GM12878 (cell line): Measurements from ENCODE around the gene DPP9. TPM values are rescaled to one million over a fixed set of nuclear protein-coding genes. Genes with fewer than 3 reads are reported as not detected.
A peak's percentile ranks its signal among the peaks of the same experiment; 100 is the strongest.

Experiments
- ASH2L ChIP-seq: fragments of 300-600, 200-600 bp; sonication (generic); IDR thresholded peaks from 2 replicates; pipeline ENCODE4 v1.6.1; 2017; ENCODE audit warnings: low read depth, mild to moderate bottlenecking, borderline replicate concordance
- CBX5 ChIP-seq: sonication (generic); IDR thresholded peaks from 2 replicates; pipeline ENCODE4 v1.6.1; 2016; ENCODE audit warnings: low read depth, moderate library complexity, mild to moderate bottlenecking, inconsistent platforms
- CHD4 ChIP-seq: fragments of 200-600 bp; sonication (generic); IDR thresholded peaks from 2 replicates; pipeline ENCODE4 v1.6.1; 2016; ENCODE audit warnings: mild to moderate bottlenecking
- CUX1 ChIP-seq: IDR thresholded peaks from 2 replicates; pipeline ENCODE4 v1.6.1; 2012; ENCODE audit warnings: improper control_type of control experiment, low read depth, low read length; ENCODE audit not compliant: insufficient replicate concordance
- E4F1 ChIP-seq: fragments of 450-650 bp; IDR thresholded peaks from 2 replicates; pipeline ENCODE4 v1.6.1; 2018; ENCODE audit warnings: borderline replicate concordance, mild to moderate bottlenecking; ENCODE audit not compliant: partially characterized antibody
- ETV6 ChIP-seq, 2 experiments: fragments of 450-650 bp in 1 of 2; IDR thresholded peaks in 1 of 2; conservative IDR thresholded peaks in 1 of 2; 2 replicates each; pipeline ENCODE4 v1.6.1; 2014; ENCODE audit warnings: antibody characterized with exemption in 1 of 2, borderline replicate concordance in 1 of 2, low read depth in 1 of 2, mild to moderate bottlenecking in 1 of 2, moderate library complexity in 1 of 2
- FOXK2 ChIP-seq: fragments of 450-650 bp; IDR thresholded peaks from 2 replicates; pipeline ENCODE4 v1.6.1; 2017; ENCODE audit warnings: mild to moderate bottlenecking, moderate library complexity
- FOXM1 ChIP-seq: IDR thresholded peaks from 2 replicates; pipeline ENCODE4 v1.6.1; 2012; ENCODE audit warnings: low read depth, mild to moderate bottlenecking, inconsistent platforms, low read length, moderate library complexity
- IRF5 ChIP-seq: fragments of 450-650 bp; IDR thresholded peaks from 2 replicates; pipeline ENCODE4 v1.6.1; 2017; ENCODE audit warnings: borderline replicate concordance
- MTA3 ChIP-seq: IDR thresholded peaks from 2 replicates; pipeline ENCODE4 v1.6.1; 2012; ENCODE audit warnings: low read length, inconsistent platforms, borderline replicate concordance
- NKRF ChIP-seq: fragments of 450-650 bp; conservative IDR thresholded peaks from 2 replicates; pipeline ENCODE4 v1.6.1; 2017; ENCODE audit warnings: mild to moderate bottlenecking, moderate library complexity
- RELA ChIP-seq: fragments of 450-650 bp; IDR thresholded peaks from 2 replicates; pipeline ENCODE4 v1.8.0; 2014; ENCODE audit warnings: borderline replicate concordance; ENCODE audit not compliant: partially characterized antibody
- ZNF274 ChIP-seq: IDR thresholded peaks from one replicate; pipeline ENCODE4 v1.8.0; 2011; ENCODE audit not compliant: insufficient read length, insufficient read depth
- polyA plus RNA-seq, 11 experiments: library from polyadenylated mRNA; depleted of rRNA in 4 of 11; unstranded in 6 of 11; stranded (reverse) in 5 of 11; fragments of >200 nt; fragmentation: Nextera tagmentation in 4 of 11; fragmentation: Illumina TruSeq in 1 of 11; extraction: Ambion mirVana in 4 of 11; extraction: Trizol in 1 of 11; gene quantifications; 1 replicate in 1 of 11; 2 replicates in 10 of 11; pipeline versions ENCODE4 v1.2.1 to v1.2.3, GENCODE V29; 2011 to 2016; ENCODE audit warnings: inconsistent platforms in 2 of 11, missing spikeins in 2 of 11, low read depth in 1 of 11
- total RNA-seq, 4 experiments: library from RNA; depleted of rRNA in 3 of 4; stranded (reverse); fragments of >200 nt in 3 of 4; fragmentation: Illumina TruSeq in 1 of 4; extraction: Trizol in 1 of 4; gene quantifications; 2 replicates each; pipeline versions ENCODE4 v1.2.1 to v1.2.3, GENCODE V29; 2013 to 2021

Gene DPP9
- total and polyA plus RNA-seq, 10 of the 15 experiments (the other 5 are each of a cell fraction or from before 2014, with no cell fraction given) = 0.64 to 58.6 (median 27.6) TPM

GRCh38 chr19:4638828-4639530, 84.7 kb downstream of the DPP9 start, which contains the start of gene TNFAIP8L1 (continued):
- TF ChIP-seq CUX1 (no peak), CBX5 (no peak), ZNF274 (no peak), FOXM1 (no peak), FOXK2 (peak; percentile 27; the same call in 1 of the 2 replicates), RELA (no peak), ASH2L (no peak), NKRF (peak; percentile 76), MTA3 (no peak), ETV6 (conservative IDR thresholded peaks at IDR 0.05 in 1 of 2, IDR thresholded peaks at IDR 0.05 in 1 of 2; ENCODE audit: borderline replicate concordance in 1 of 2, low read depth in 1 of 2) (peak in 1 of 2 experiments; percentile 42; a peak in 1 of 4 replicates), IRF5 (no peak), CHD4 (no peak), E4F1 (no peak)
